Left lobe of liver (tissue), 2 donors: ENCODE measurements around the gene CBLIF. TPM values are rescaled to one million over a fixed set of nuclear protein-coding genes. Genes with fewer than 3 reads are reported as not detected.
"Not testable (repeated sequence)": the region's sequence is repeated elsewhere in the genome, so short reads cannot be mapped to it uniquely, and the experiment has no call there.

Source experiments
- ATAC-seq: fragments of 200-7000 bp; cut with Tn5 transposase; one replicate; pipeline ENCODE4 v1.9.1; 2020; ENCODE audit warnings: mild to moderate bottlenecking, moderate library complexity
- DNase-seq: peaks from one replicate; pipeline ENCODE4 v3.0.0-alpha.2; 2020; ENCODE audit warnings: low spot score
- total RNA-seq: library from RNA; stranded (reverse); gene quantifications from one replicate; pipeline ENCODE4 v1.2.1, GENCODE V29; 2021
- donor health status: DM: no; HTN: no; CAD: no; lungs with moderate emphysema.
- donor health status: DM: no; HTN: yes; CAD: no.

CBLIF gene
- total RNA-seq, result not detected

DNA sequence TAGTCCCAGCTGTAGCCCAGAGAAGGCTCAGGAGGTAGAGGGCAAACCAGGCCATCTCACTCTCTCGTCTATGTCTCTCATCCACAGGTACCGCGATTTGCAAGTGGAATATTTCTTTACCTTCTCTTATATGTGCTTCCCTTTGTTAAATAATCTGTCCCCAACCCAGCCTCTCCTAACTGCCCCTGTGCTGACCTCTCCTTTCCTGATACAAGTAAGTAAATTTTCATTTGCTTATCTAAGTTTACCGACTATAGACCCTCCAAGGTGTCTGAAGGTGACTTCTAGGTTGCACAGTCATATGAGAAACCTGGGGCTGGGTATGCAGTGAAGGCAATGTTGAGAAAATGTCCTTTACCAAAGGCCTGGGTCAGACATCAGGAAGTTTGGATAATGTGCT lies at the start of gene CBLIF:
Gene CBLIF, minus strand, starts transcription at position 101 of the 400 bp plus-strand sequence. Its CDS starts 46 bp downstream, at position 55.
- DNase-seq (no peak), ATAC-seq (no peak)

- ATAC-seq, result no peak
- no peak for DNase-seq
These were observed 49.3 kb upstream of the CBLIF start for GRCh38 chr11:59894616-59895015.

DNA sequence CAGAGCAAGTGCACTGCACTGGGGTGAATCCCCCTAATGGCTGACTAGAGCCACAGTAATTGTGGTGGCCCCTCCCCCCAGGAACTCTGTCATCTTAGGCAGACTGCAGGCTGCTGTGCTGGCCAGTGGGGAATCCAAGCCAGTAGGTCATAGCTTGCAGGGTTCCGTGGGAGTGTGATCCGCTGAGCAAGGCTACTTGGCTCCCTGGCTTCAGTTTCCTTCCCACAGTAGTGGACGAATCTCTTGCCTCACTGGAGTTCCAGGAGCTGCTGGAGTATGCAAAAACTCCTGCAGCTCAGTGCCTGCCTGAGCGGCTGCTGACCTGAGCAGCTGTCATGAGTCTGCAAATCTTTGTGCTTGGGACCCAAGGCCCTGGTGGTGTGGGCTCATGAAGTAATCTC lies 46.5 kb upstream of the CBLIF start:
- no peak for DNase-seq
- no peak for ATAC-seq

- not testable (repeated sequence) for DNase-seq, ATAC-seq
These were observed 41.9 kb upstream of the CBLIF start for GRCh38 chr11:59887156-59887555.

DNA sequence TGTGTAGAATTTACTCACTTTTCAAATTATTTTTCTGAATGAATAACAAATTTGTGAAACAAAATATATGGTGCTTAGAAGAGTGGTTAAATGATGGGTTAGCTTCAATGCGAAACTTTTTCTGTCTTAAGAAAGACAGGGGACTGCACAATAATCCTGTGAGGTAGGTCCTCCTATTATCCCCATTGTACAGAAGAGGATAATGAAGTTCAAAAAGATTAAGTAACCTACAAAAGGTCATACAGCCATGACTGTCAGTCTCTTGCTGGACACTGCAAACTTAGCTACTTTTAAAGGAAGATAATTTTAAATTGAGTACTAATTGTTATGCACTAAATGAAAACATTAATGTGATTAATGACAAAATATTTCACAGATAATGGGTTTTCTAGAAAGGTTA lies 38.3 kb upstream of the CBLIF start:
- DNase-seq, result no peak
- ATAC-seq, result no peak

GRCh38 chr11:59879567-59879966 lies 34.3 kb upstream of the CBLIF start:
- ATAC-seq, result no peak
- no peak for DNase-seq

DNA sequence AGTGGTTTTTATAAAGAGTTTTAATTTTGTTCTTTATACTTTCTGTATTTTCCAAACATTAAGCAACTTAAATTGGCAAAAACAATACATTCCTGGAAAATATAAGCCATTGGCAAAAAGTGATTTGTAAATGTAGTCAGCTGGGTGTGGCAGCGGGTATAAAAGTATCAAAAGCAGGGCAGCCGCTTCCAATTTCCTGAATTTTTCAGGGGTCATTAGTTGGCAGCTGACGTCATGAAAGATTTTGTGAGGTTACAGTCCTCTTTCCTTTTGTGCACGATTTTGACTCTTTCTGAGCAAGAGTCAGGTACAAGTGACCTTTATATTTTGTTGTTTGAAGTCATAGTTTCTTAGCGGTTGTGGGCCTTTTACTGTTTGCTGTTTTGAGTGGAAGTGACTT lies 33.3 kb upstream of the CBLIF start, which contains the start of gene OOSP3:
Gene OOSP3, plus strand, starts transcription at position 208 of the 400 bp plus-strand sequence. Its CDS starts 27 bp downstream, at position 235.
- DNase-seq, result no peak

GRCh38 chr11:59877784-59878183 lies 32.5 kb upstream of the CBLIF start:
- DNase-seq (no peak), ATAC-seq (no peak)

More for the DNA sequence above, 33.3 kb upstream of the CBLIF start, which contains the start of gene OOSP3:
- no peak for ATAC-seq

DNA sequence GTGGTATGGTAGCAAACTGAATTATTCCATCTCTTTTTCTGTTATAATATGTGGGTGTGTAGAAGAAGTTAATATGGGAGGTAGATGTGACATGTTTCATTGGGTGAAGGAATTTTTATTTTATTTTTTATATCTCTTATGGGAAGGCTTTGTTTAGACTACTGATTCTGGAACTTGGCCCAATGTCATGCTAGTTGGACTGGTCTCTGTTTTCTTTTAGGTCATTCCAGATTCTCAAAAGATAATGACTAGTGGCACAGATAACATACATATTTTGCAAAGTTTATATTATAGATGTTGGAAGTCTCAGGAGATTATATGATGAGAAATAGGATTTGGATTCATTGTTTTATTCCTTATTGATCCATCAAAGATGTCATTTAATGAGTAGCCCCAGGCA lies 32.0 kb upstream of the CBLIF start:
- ATAC-seq, result no peak

GRCh38 chr11:59875856-59876519 lies 30.7 kb upstream of the CBLIF start:
- ATAC-seq, result no peak
- no peak for DNase-seq

More for the DNA sequence above, 32.0 kb upstream of the CBLIF start:
- DNase-seq, result no peak

DNA sequence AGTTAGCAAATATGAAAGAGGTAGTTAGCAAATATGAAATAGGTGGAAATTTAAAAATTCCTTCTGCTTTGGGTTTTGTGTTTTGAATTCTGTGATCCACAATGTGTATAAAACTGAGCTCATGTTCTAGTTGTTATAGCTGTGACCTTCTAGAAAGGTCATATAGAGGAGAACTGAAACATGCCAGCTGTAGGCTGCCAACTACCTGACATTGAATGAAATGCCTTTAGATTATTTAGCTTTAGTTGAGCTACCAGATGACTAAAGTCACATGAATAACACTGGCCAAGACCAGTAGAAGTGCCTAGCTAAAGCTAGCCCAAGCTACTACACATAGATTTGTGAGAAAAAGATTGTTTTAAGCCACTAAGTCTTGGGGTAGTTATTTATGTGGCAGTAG lies 26.8 kb upstream of the CBLIF start:
- ATAC-seq, result no peak

GRCh38 chr11:59867946-59868345 lies 22.6 kb upstream of the CBLIF start:
- ATAC-seq, result no peak
- no peak for DNase-seq

More for the DNA sequence above, 26.8 kb upstream of the CBLIF start:
- no peak for DNase-seq

DNA sequence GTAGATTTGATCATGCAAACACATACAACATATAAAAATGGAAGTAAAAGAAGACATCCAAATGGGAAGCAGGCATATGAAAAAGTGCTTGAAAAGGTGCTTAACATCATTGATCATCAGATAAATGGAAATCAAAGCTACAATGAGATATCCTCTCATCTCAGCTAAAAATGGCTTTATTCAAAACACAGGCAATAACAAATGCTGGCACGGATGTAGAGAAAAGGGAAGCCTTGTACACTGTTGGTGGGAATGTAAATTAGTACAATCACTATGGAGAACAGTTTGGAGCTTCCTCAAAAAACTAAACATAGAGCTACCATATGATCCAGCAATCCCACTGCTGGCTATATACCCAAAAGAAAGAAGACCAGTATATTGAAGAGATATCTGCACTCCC lies 21.5 kb upstream of the CBLIF start:
- ATAC-seq (no peak), DNase-seq (no peak)

DNA sequence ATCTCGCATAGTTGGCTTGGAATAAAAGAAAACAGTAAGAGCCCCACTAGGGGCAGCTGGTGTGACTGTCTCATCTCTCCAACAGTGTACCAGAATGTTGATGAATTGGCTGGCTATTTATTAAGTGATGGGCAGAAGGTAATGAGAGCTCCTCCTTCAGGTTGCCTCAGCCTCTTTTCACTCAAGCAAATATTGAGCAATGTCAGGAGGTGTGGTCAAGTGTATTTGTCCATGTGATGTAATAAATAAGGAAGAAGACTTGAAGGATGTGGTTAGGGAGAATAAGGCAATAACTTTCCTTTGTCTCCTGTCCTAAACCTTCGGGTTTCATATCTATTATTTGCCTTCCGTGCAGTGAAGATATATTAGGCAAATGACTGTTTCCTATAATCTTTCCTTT lies 21.1 kb upstream of the CBLIF start, which contains the start of gene TCN1:
Gene TCN1, minus strand, starts transcription at position 91 of the 400 bp plus-strand sequence. Its CDS starts 17 bp downstream, at position 74.
- no peak for DNase-seq
- ATAC-seq, result no peak

- ATAC-seq, result no peak
- no peak for DNase-seq
These were observed 19.7 kb upstream of the CBLIF start for GRCh38 chr11:59865031-59865430.

- ATAC-seq (no peak), DNase-seq (no peak)
These were observed 17.0 kb upstream of the CBLIF start for GRCh38 chr11:59862252-59862651.

DNA sequence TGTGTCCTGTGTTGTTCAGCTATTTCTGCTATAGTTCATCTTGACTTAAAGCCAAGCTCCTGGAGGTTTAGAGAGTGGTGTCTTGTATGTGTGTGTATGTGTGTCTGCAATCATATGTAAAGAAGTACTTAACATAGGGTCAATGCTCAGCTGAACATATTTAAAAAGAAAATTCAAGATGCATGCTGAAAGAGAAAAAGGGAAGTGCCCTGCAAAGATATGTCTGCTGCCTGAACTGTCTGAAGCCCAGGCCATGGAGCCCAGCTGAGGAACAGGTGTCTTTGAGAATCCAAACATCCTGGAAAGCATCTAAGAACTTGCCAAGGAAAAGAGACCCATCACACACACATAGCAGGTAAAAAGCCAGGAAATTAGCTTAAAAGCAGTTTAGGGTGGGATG lies 14.4 kb upstream of the CBLIF start:
- ATAC-seq, result no peak
- no peak for DNase-seq

DNA sequence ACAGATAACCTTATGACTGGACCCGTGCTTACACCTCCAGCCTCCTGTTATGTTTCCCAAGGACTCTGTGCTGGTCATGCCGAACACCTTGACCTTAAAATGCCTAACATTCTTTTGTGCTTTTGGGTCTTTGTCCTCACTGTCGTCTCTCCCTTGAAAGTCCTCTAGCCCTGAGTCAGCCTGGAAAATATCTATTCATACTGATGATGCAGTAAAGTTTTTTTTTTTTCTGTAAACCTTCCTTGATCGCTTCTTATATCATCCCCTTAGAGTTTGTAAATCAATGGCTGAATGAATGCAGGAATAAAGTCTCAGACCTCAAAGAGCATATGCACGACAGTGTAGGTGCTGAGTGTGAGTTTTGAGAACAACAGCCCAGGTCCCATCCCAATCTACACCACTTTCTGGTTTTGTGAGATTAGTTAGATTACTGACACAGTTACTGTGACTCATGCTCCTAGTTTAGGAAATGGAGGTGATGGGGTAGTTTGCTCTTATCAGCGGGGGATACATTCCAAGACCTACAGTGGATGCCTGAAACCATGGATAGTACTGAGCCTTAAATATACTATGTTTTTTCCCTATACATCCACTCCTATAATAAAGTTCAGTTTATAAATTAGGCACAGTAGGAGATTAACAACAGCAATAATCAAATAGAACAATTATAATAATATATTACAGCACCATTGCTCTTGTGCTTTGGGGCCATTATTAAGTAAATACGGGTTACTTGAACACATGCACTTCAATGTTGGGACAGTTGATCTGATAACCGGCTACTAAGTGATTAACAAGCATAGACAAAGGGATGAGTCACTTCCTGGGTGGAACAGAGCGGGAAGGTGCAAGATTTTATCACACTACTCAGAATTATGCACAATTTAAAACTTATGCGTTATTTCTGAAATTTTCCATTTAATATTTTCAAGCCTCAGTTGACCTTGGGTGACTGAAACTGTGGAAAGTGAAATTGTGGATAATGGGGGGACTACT lies 12.4 kb upstream of the CBLIF start:
- ATAC-seq (no peak), DNase-seq (no peak)

DNA sequence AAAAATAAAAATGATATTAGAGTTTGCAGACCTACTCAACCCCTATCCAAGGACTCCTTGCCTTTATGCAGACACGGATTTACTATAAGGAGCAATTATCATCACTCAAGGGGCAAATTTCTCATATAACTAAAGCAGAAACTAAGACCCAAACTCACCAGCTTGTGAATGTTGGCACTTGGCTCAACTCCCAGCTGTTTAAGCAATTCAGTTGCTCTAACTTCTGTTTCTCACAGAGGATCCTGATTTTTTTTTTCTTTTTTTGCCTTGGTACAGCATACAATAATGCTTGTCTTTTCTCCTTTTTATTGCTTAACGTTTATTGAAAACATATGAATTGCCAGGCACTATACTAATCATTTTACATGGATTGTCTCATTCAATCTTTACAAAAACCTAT lies 9.6 kb upstream of the CBLIF start:
- DNase-seq, result no peak
- no peak for ATAC-seq

DNA sequence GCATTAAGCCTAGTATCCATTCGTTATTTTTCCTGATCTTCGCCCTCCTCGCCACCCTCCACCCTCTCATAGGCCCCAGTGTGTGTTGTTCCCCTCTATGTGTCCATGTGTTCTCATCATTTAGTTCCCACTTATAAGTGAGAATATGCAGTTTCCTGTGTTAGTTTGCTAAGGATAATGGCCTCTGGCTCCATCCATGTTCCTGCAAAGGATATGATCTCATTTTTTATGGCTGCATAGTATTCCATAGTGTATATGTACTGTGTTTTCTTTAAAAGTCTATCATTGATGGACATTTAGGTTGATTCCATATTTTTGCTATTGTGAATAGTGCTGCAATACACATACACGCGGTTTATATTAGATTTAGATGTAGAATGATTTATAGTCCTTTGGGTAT lies 6.1 kb upstream of the CBLIF start:
- not testable (repeated sequence) for ATAC-seq, DNase-seq

DNA sequence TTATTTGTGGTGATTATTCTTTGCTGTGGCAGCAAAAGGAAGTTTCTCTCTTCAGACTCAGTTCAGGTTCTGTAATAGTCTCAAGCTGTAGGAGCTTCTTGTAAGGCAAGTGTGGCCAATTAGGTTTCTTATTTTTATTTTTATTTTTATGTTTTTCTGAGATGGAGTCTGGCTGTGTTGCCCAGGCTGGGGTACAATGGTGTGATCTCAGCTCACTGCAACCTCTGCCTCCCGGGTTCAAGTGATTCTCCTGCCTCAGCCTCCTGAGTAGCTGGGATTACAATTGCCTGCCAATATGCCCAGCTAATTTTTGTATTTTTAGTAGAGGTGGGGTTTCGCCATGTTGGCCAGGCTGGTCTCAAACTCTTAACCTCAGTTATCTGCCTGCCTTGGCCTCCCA lies 4.3 kb upstream of the CBLIF start:
- DNase-seq, ATAC-seq: not testable (repeated sequence)

DNA sequence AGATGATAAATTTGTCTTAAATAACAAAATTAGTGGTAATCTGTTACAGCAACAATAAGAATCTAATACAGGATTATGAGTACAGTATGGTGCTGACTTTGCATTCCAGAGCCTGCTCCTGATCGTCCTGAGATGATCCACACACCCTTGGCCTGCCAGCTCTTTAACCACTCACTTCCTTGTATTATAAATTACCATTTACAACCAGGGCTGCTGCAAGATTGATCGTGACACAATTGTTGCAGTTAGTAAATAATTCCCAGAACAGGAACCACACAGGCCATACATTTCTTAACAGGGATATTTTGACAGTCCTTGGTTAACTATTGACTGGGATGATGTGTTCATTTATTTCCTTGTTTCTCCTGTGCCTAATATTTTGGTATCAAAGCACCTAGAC lies 3.8 kb upstream of the CBLIF start:
- DNase-seq, result no peak

More for the DNA sequence above, 3.8 kb upstream of the CBLIF start:
- no peak for ATAC-seq
